ENCODE data around the gene AUTS2.

DNA sequence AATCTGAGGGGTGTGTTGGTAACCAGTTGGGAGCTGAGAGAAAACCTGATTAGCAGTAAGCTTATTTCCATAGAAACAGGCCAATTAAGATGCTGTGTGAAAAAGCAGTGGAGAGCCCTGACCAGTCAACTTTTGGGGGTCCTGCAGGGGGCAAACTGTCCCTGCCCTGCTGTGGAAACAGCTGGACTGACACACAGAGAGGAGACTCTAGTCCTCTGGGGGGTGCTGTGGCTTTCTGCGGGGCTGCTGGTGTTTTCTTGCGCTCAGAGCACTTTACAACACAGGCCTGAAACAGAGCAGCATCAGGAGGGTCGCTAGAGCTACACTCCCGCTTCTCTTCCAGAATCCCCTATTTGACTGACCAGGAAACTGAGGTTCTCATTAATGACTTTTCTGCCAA is 986.8 kb downstream of the AUTS2 start:
- TF ChIP-seq, protein P1, sequence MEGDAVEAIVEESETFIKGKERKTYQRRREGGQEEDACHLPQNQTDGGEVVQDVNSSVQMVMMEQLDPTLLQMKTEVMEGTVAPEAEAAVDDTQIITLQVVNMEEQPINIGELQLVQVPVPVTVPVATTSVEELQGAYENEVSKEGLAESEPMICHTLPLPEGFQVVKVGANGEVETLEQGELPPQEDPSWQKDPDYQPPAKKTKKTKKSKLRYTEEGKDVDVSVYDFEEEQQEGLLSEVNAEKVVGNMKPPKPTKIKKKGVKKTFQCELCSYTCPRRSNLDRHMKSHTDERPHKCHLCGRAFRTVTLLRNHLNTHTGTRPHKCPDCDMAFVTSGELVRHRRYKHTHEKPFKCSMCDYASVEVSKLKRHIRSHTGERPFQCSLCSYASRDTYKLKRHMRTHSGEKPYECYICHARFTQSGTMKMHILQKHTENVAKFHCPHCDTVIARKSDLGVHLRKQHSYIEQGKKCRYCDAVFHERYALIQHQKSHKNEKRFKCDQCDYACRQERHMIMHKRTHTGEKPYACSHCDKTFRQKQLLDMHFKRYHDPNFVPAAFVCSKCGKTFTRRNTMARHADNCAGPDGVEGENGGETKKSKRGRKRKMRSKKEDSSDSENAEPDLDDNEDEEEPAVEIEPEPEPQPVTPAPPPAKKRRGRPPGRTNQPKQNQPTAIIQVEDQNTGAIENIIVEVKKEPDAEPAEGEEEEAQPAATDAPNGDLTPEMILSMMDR (IDR thresholded peaks at IDR 0.05), result no peak
- no peak for TF ChIP-seq POLR2A (IDR thresholded peaks at IDR 0.05)
